ENCODE data around the gene APOBEC2. TPM values are rescaled to one million over a fixed set of nuclear protein-coding genes. Genes with fewer than 3 reads are reported as not detected.

APOBEC2 gene
- total RNA-seq, 1 experiment from 2014 or later, result not detected

- no peak for DNase-seq (ENCODE audit: low read depth)
Measured at GRCh38 chr6:41083072-41083471, 30.1 kb downstream of the APOBEC2 start.

DNA sequence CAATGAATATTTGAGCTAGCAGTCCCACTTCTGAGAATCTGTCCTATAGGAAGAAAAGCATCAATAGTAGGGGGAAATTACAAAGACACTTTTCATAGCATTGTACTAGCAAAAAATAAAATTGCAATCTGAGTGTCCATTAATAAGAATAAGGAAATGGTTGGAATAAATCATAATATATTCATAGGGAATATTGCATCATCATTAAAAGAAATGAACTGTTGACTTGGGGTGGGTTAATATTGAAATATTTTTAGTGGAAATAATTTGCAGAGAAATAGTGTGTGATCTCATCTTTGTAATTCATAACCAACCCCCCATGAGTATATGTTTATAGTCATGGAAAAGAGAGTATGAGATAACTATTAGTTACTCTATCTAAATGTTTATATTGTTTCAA is 32.2 kb downstream of the APOBEC2 start:
- no peak for DNase-seq (ENCODE audit: low read depth)

- DNase-seq (ENCODE audit: low read depth), result no peak
Measured at GRCh38 chr6:41088451-41088850, 35.4 kb downstream of the APOBEC2 start.

DNA sequence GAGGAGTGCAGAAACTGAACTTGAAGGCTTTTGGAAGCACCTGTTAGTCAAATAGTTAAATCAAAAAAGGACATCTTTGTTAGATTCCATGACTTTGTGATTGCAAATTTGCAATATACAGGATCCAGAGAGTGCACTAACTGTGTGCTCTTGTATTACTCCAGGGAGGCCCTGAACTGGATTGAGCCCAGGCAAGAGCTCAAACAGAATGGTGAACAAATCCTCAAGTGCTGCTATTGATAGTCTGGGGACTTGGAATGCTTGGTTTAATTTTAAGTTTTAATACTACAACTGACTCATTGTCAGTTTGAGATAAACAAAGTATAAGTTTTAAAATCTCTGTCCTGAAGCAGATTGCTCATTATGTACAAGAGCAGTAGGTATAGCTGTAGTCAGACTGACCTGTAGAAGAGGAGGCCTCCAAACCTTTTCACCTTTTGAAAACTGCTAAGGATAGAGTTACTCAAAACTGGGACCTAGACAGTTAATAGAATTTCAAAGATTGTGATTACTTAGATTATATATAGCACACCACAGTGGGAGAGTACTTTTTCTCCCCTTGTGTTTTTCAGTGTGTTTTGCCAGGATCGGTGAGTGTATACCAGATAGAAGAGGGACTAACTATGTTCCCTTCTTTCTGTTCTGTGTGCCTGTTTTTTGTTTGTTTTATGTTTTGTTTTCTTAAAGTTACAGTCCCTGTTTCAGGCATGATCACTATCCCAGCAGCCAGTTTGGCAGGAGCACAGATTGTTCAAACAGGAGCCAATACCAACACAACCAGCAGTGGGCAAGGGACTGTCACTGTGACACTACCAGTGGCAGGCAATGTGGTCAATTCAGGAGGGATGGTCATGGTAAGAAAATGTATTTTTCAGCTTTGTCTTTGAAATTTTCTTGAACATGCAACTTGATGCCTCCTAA is 38.1 kb downstream of the APOBEC2 start:
- DNase-seq (ENCODE audit: low read depth), result no peak

- DNase-seq (ENCODE audit: low read depth), result peak; percentile 13
Measured at GRCh38 chr6:41092421-41093140, 39.6 kb downstream of the APOBEC2 start.

- no peak for DNase-seq (ENCODE audit: low read depth)
Measured at GRCh38 chr6:41093729-41094128, 40.7 kb downstream of the APOBEC2 start.

- peak; percentile 39 for DNase-seq (ENCODE audit: low read depth)
Measured at GRCh38 chr6:41097467-41098090, 44.6 kb downstream of the APOBEC2 start.

DNA sequence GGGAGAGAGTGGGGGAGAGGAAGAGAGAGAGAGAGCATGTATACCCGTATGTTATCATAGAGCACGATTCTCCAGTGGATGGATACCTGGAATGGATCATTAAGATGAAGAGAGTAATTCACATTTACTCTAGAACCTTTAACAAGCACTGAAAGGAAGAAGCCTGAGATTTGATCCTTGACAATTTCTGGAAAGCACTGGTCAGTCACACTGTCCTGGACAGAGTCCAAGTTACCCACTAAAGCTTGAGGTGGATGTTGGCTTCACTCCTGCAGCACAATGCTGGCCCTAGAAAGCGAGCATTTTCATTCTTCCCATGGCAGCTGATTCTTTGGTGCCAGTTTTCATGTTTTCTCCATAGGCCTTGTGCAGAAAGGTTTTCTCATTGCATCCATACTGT is 45.4 kb downstream of the APOBEC2 start:
- DNase-seq (ENCODE audit: low read depth), result no peak

- no peak for DNase-seq (ENCODE audit: low read depth)
Measured at GRCh38 chr6:41100871-41101287, 47.9 kb downstream of the APOBEC2 start.

GRCh38 chr6:41103847-41104246 is 50.8 kb downstream of the APOBEC2 start:
- DNase-seq (ENCODE audit: low read depth), result no peak

GRCh38 chr6:41111017-41111416 is 58.0 kb downstream of the APOBEC2 start:
- DNase-seq (ENCODE audit: low read depth), result no peak

Other genes with a start within 250 kb of the APOBEC2 start
- 0.16 and 0.37 TPM in 2 replicates for gene UNC5CL, start 14.0 kb upstream of the APOBEC2 start, total RNA-seq (2014; rRNA removed; shearing (Covaris generic))
- 0.34 and 0.43 TPM in 2 replicates for gene TSPO2, start 10.7 kb upstream of the APOBEC2 start, total RNA-seq (2014; rRNA removed; shearing (Covaris generic))
- gene OARD1, start 19.2 kb downstream of the APOBEC2 start, total RNA-seq (2014; rRNA removed; shearing (Covaris generic)), result 19.0 and 25.5 TPM in 2 replicates
- gene NFYA, start 19.8 kb downstream of the APOBEC2 start, total RNA-seq (2014; rRNA removed; shearing (Covaris generic)), result 7.9 and 11.8 TPM in 2 replicates
- 0.23 TPM in 1 of 2 replicates, not detected in the other for gene TREML1, start 101.1 kb downstream of the APOBEC2 start, total RNA-seq (2014; rRNA removed; shearing (Covaris generic))
- 0.68 and 1.5 TPM in 2 replicates for gene TREM2, start 109.9 kb downstream of the APOBEC2 start, total RNA-seq (2014; rRNA removed; shearing (Covaris generic))
- not detected in 2 replicates for gene TREML2, start 147.9 kb downstream of the APOBEC2 start, total RNA-seq (2014; rRNA removed; shearing (Covaris generic))
- not detected in 2 replicates for gene TREML4, start 175.1 kb downstream of the APOBEC2 start, total RNA-seq (2014; rRNA removed; shearing (Covaris generic))
- 0.57 TPM in 1 of 2 replicates, not detected in the other for gene TREM1, start 233.5 kb downstream of the APOBEC2 start, total RNA-seq (2014; rRNA removed; shearing (Covaris generic))